H7 (cell line): ENCODE measurements around the gene FUT1. TPM values are rescaled to one million over a fixed set of nuclear protein-coding genes. Genes with fewer than 3 reads are reported as not detected.
"Not testable (repeated sequence)": the region's sequence is repeated elsewhere in the genome, so short reads cannot be mapped to it uniquely, and the experiment has no call there.

Experiments used
- DNase-seq: peaks from one replicate; pipeline ENCODE4 v3.0.0; 2012
- H3K27me3 ChIP-seq: 2 replicates; pipeline ENCODE4 v1.6.0; 2011; ENCODE audit warnings: mild to moderate bottlenecking, low read length; ENCODE audit not compliant: control insufficient read depth, insufficient read depth
- H3K36me3 ChIP-seq: replicated peaks from 2 replicates; pipeline ENCODE4 v1.5.1; 2011; ENCODE audit warnings: low read length; ENCODE audit not compliant: control insufficient read depth, insufficient read depth
- H3K4me3 ChIP-seq: 2 replicates; pipeline ENCODE4 v1.5.1; 2011; ENCODE audit warnings: low read depth, mild to moderate bottlenecking, control low read depth, low read length, moderate library complexity; ENCODE audit not compliant: insufficient read depth
- total RNA-seq: library from RNA; depleted of rRNA; stranded (reverse); fragments of >200 nt; shearing (Covaris generic); gene quantifications from 2 replicates; pipeline ENCODE4 v1.2.3, GENCODE V29; 2014

Gene FUT1
- total RNA-seq, 1 experiment from 2014 or later, result 6.1 TPM

DNA sequence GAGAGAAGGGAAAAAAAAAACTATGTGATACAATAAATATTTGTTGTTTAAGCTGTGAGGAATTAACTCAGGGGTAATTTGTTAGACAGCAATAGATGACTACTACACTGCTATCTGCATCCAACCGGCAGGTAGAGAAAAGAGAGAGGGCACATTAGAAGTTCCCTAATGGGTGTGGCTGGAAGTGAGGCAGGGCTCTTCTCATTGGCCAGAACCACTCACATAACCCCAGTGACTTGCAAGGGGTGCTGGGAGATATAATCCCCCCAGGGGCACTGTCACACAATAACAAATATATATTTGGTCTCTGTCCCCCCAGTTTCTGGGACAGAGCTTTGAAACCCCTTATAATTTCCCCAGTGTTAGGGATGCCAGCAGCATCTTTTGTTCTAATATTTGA lies 27.2 kb upstream of the FUT1 start:
- H3K36me3 ChIP-seq, result no peaks in the 10 kb centered on the region
- DNase-seq, result peak; percentile 49
- H3K27me3 ChIP-seq, result no peaks in the 10 kb centered on the region
- no peak overlapping the region for H3K4me3 ChIP-seq

GRCh38 chr19:48777720-48778119 lies 25.3 kb upstream of the FUT1 start:
- Histone ChIP-seq H3K27me3 (no peaks in the 10 kb centered on the region), H3K36me3 (no peaks in the 10 kb centered on the region), H3K4me3 (no peak overlapping the region)
- peak; percentile 48 for DNase-seq

GRCh38 chr19:48777139-48777538 lies 24.7 kb upstream of the FUT1 start:
- no peak for DNase-seq
- no peak overlapping the region for H3K4me3 ChIP-seq
- H3K27me3 ChIP-seq, result no peaks in the 10 kb centered on the region
- no peaks in the 10 kb centered on the region for H3K36me3 ChIP-seq

- Histone ChIP-seq H3K27me3 (no peaks in the 10 kb centered on the region), H3K4me3 (no peak overlapping the region), H3K36me3 (no peaks in the 10 kb centered on the region)
- no peak for DNase-seq
Measured at GRCh38 chr19:48772503-48772953, 20.1 kb upstream of the FUT1 start.

DNA sequence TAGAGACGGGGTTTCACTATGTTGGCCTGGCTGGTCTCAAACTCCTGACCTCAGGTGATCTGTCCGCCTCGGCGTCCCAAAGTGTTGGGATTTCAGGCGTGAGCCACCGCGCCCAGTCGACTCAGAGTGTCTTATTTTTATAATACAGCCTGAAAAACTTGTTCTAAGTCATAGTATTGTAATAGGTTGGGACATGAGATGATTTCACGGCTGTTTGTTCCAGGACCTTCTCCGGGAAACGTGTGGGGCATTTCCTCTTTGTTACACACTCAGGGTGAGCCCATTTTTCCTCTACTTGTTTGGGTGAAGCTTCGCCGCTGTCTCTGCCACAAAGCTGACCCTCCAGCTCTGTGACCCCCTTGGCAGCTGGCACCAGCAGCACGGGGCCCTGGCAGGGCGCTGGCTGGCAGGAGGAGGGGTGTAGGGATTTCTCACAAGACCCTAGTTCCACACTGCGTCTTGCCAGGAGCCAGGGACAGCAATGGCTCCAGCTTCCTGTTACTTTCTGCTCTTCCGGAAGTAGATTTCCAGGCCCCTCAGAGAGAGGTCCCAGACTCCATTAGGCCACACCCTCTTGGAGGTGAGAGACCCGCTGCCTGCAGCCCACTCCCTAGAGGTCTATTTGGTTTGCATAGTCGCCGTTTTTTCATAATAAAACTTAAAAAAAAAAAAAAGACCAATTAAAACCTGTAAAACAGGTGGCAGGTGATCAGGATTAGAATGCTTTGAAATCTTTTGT lies 18.5 kb upstream of the FUT1 start:
- Histone ChIP-seq H3K36me3 (no peaks in the 10 kb centered on the region), H3K4me3 (no peak overlapping the region), H3K27me3 (no peaks in the 10 kb centered on the region)
- peak; percentile 58 for DNase-seq

GRCh38 chr19:48770266-48770665 lies 17.8 kb upstream of the FUT1 start:
- Histone ChIP-seq H3K27me3 (no peaks in the 10 kb centered on the region), H3K4me3 (no peak overlapping the region), H3K36me3 (no peaks in the 10 kb centered on the region)
- DNase-seq, result no peak

- Histone ChIP-seq H3K4me3 (no peak overlapping the region), H3K36me3 (no peaks in the 10 kb centered on the region), H3K27me3 (no peaks in the 10 kb centered on the region)
- DNase-seq, result no peak
Measured at GRCh38 chr19:48768994-48769713, 16.7 kb upstream of the FUT1 start.

DNA sequence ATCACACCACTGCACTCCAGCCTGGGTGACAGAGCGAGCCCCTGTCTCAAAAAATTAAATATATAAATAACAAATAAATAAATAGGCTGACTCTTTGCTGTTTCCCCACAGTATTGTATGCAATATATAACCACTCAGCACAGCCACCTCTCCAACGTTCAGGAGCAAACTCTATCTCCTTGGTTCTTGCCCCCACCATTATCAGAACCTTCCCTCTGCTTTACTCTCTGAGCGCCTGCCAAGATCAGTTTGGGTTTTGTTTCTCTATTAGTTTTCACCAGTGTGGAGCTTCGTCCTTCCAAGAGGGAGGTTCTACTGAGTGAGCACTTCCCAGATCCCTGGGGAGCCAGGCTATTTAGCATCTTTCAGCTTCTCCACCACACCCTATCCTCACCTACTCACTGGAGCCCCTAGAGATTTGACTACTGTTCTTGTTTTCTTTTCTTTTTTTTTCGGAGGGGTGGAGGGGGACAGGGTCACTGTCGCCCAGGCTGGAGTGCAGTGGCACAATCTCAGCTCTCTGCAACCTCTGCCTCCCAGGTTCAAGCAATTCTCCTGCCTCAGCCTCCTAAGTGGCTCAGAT lies 15.8 kb upstream of the FUT1 start:
- not testable (repeated sequence) for H3K27me3 ChIP-seq, H3K4me3 ChIP-seq, H3K36me3 ChIP-seq, DNase-seq

GRCh38 chr19:48765816-48766215 lies 13.4 kb upstream of the FUT1 start:
- not testable (repeated sequence) for H3K4me3 ChIP-seq, H3K36me3 ChIP-seq, H3K27me3 ChIP-seq, DNase-seq

DNA sequence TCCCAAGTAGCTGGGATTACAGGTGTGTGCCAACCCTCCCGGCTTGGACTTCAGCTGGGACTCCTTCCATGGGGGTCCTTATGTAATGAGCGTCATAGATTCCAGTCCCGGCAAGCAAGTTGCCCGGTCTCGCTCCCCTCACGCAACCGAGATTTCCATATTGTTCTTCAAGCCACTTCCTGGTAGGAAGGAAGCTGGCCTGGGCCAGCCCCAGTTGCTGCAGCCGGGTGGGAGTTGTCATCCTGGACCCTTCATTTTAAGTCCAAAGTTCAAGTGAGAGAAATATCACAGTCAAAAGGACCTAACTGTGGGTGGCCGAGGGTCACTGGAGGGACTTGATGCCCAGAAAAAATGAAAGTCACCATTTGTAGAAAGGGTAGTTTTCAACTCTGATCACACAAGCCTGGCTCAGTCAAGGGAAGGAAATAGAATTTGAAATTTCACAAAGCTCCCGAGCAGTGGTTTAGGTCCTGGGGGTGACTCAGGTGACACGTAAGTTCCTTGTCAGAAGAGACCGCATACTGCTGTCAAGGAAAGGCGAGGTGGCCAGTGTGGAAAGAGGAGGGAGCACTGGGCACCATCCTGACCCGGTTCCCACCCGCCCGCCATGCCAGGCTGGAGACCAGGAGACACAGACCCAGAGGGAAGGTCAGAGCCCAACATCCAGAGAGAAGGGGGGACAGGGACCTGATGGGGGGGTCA lies 8.2 kb upstream of the FUT1 start:
- Histone ChIP-seq H3K27me3 (peaks cover 4% of the 10 kb centered on the region; the same call in 1 of the 2 replicates), H3K4me3 (no peak overlapping the region), H3K36me3 (no peaks in the 10 kb centered on the region)
- no peak for DNase-seq

DNA sequence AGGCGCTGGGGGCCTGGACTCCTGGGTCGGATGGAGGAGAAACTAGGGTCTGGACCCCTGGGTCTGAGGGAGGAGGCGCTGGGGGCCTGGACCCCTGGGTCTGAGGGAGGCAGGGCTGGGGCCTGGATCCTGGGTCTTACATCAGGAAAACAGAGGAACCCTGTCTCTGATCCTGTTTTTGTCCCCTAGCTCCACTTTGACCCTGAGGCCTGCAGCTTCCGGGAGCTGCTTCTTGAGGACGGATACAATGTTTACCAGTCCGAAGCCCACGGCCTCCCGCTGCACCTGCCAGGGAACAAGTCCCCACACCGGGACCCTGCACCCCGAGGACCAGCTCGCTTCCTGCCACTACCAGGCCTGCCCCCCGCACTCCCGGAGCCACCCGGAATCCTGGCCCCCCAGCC lies 5.3 kb upstream of the FUT1 start:
- peak; percentile 55 for DNase-seq
- H3K4me3 ChIP-seq, result no peak overlapping the region
- H3K27me3 ChIP-seq, result peaks cover 9% of the 10 kb centered on the region; the same call in 1 of the 2 replicates

DNA sequence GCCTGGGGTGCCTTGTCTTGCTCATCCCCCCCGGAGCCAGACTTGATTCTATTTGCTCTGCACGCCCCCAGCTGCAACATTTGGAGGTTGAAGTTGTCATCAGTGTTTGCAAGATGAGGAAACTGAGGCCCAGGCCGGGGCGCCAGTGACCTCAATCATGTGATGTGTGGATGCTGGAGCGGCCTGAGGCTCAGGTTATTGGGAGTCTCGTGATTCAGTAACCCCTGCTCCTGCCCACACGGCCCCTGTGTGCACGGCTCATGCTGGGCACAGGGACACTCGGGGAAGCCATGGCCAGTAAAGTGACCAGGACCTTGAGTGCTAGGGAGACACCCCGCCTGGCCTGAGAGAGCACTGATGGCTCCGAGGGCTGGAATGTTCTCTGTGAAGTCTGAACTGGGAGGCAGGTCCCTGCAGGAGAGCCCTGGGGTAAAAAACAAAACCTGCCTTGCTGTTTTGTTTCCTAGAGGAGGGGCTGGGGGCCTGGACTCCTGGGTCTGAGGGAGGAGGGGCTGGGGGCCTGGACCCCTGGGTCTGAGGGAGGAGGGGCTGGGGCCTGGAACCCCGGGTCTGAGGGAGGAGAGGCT lies 4.7 kb upstream of the FUT1 start:
- no peaks in the 10 kb centered on the region for H3K36me3 ChIP-seq
- DNase-seq, result peak; percentile 56
- no peak overlapping the region for H3K4me3 ChIP-seq
- peaks cover 8% of the 10 kb centered on the region; the same call in 1 of the 2 replicates for H3K27me3 ChIP-seq

More for the DNA sequence above, 5.3 kb upstream of the FUT1 start:
- no peaks in the 10 kb centered on the region for H3K36me3 ChIP-seq

- no peaks in the 10 kb centered on the region for H3K36me3 ChIP-seq
- no peak overlapping the region for H3K4me3 ChIP-seq
- DNase-seq, result peak; percentile 48
- H3K27me3 ChIP-seq, result peaks cover 8% of the 10 kb centered on the region; the same call in 1 of the 2 replicates
Measured at GRCh38 chr19:48756686-48757085, 4.2 kb upstream of the FUT1 start.

- H3K36me3 ChIP-seq, result no peaks in the 10 kb centered on the region; the same call in 1 of the 2 replicates
- H3K4me3 ChIP-seq, result no peak overlapping the region
- peaks cover 8% of the 10 kb centered on the region; the same call in 1 of the 2 replicates for H3K27me3 ChIP-seq
- DNase-seq, result peak; percentile 48
Measured at GRCh38 chr19:48756212-48756611, 3.8 kb upstream of the FUT1 start.
